Measurements from ENCODE around the gene TGFBR3.

The TGFBR3 gene

GRCh38 chr1:91885716-91886506, at the start of gene TGFBR3:
TGFBR3 (minus strand) TSS chr1:91886151; CDS start chr1:91861531, 24,620 bp downstream.
- DNase-seq (ENCODE audit: low read depth), result peak; percentile 92

GRCh38 chr1:91929250-91929649, 43.3 kb upstream of the TGFBR3 start:
- peak; percentile 49 for DNase-seq (ENCODE audit: low read depth)

GRCh38 chr1:91928026-91928425, 42.1 kb upstream of the TGFBR3 start:
- no peak for DNase-seq (ENCODE audit: low read depth)

GRCh38 chr1:91925644-91926435, 39.9 kb upstream of the TGFBR3 start:
- no peak for DNase-seq (ENCODE audit: low read depth)

- peak; percentile 55 for DNase-seq (ENCODE audit: low read depth)
Measured at GRCh38 chr1:91924146-91924545, 38.2 kb upstream of the TGFBR3 start.

- no peak for DNase-seq (ENCODE audit: low read depth)
Measured at GRCh38 chr1:91919962-91920361, 34.0 kb upstream of the TGFBR3 start.

- DNase-seq (ENCODE audit: low read depth), result no peak
Measured at GRCh38 chr1:91916811-91917460, 31.0 kb upstream of the TGFBR3 start.

- DNase-seq (ENCODE audit: low read depth), result no peak
Measured at GRCh38 chr1:91916046-91916445, 30.1 kb upstream of the TGFBR3 start.

GRCh38 chr1:91913018-91913417, 27.1 kb upstream of the TGFBR3 start:
- DNase-seq (ENCODE audit: low read depth), result peak; percentile 30

- DNase-seq (ENCODE audit: low read depth), result no peak
Measured at GRCh38 chr1:91912266-91912665, 26.3 kb upstream of the TGFBR3 start.

- DNase-seq (ENCODE audit: low read depth), result no peak
Measured at GRCh38 chr1:91901231-91901630, 15.3 kb upstream of the TGFBR3 start.

GRCh38 chr1:91900562-91900961, 14.6 kb upstream of the TGFBR3 start:
- peak; percentile 92 for DNase-seq (ENCODE audit: low read depth)

- DNase-seq (ENCODE audit: low read depth), result no peak
Measured at GRCh38 chr1:91897016-91897415, 11.1 kb upstream of the TGFBR3 start.

- no peak for DNase-seq (ENCODE audit: low read depth)
Measured at GRCh38 chr1:91895832-91896556, 10.0 kb upstream of the TGFBR3 start.

- DNase-seq (ENCODE audit: low read depth), result peak; percentile 75
Measured at GRCh38 chr1:91894036-91894761, 8.2 kb upstream of the TGFBR3 start.

- DNase-seq (ENCODE audit: low read depth), result no peak
Measured at GRCh38 chr1:91891969-91892368, 6.0 kb upstream of the TGFBR3 start.

- peak; percentile 70 for DNase-seq (ENCODE audit: low read depth)
Measured at GRCh38 chr1:91891454-91891853, 5.5 kb upstream of the TGFBR3 start.

- peak; percentile 48 for DNase-seq (ENCODE audit: low read depth)
Measured at GRCh38 chr1:91889717-91890459, 3.9 kb upstream of the TGFBR3 start.

- peak; percentile 3 for DNase-seq (ENCODE audit: low read depth)
Measured at GRCh38 chr1:91885213-91885715, 687 bp downstream of the TGFBR3 start.

GRCh38 chr1:91884459-91885212, 1.3 kb downstream of the TGFBR3 start:
- DNase-seq (ENCODE audit: low read depth), result peak; percentile 17
